Stimulated activated CD8-positive, alpha-beta memory T cell treated with anti-CD3 and anti-CD28 coated beads, Interleukin-2, amount 100 ng/mL, for 1 hour (primary cell): Measurements from ENCODE around the gene ARHGEF28.

Experiments used
- DNase-seq, 2 donors: peaks; one replicate each; pipeline ENCODE4 v3.0.0-alpha.2; 2020; ENCODE audit warnings: low read depth in 2 of 2

The ARHGEF28 gene

GRCh38 chr5:73654171-73654811 lies 28.3 kb downstream of the ARHGEF28 start:
- no peak for DNase-seq

- no peak for DNase-seq
Observed at GRCh38 chr5:73654819-73655318, 28.9 kb downstream of the ARHGEF28 start.

- DNase-seq, result no peak
Observed at GRCh38 chr5:73655521-73656160, 29.6 kb downstream of the ARHGEF28 start.

GRCh38 chr5:73661753-73662152 lies 35.8 kb downstream of the ARHGEF28 start:
- DNase-seq, result no peak

GRCh38 chr5:73663161-73663859 lies 37.3 kb downstream of the ARHGEF28 start:
- DNase-seq, result no peak

GRCh38 chr5:73663860-73664240 lies 37.9 kb downstream of the ARHGEF28 start:
- DNase-seq, result no peak

GRCh38 chr5:73664796-73665195 lies 38.8 kb downstream of the ARHGEF28 start:
- DNase-seq, result no peak

GRCh38 chr5:73666891-73667290 lies 40.9 kb downstream of the ARHGEF28 start:
- DNase-seq, result no peak

- DNase-seq, result no peak
Observed at GRCh38 chr5:73668017-73668416, 42.0 kb downstream of the ARHGEF28 start.

- no peak for DNase-seq
Observed at GRCh38 chr5:73668486-73669111, 42.6 kb downstream of the ARHGEF28 start.

GRCh38 chr5:73670731-73671130 lies 44.7 kb downstream of the ARHGEF28 start:
- DNase-seq, result no peak

- DNase-seq, result no peak
Observed at GRCh38 chr5:73672132-73672531, 46.1 kb downstream of the ARHGEF28 start.

- no peak for DNase-seq
Observed at GRCh38 chr5:73673161-73673591, 47.2 kb downstream of the ARHGEF28 start.

- no peak for DNase-seq
Observed at GRCh38 chr5:73674669-73675004, 48.6 kb downstream of the ARHGEF28 start.

GRCh38 chr5:73678322-73678740 lies 52.3 kb downstream of the ARHGEF28 start:
- no peak for DNase-seq

GRCh38 chr5:73678807-73679206 lies 52.8 kb downstream of the ARHGEF28 start:
- no peak for DNase-seq

- DNase-seq, result no peak
Observed at GRCh38 chr5:73682176-73682575, 56.2 kb downstream of the ARHGEF28 start.

- DNase-seq, result no peak
Observed at GRCh38 chr5:73684691-73685090, 58.7 kb downstream of the ARHGEF28 start.

GRCh38 chr5:73686912-73687311 lies 60.9 kb downstream of the ARHGEF28 start:
- DNase-seq, result no peak

GRCh38 chr5:73687357-73687756 lies 61.4 kb downstream of the ARHGEF28 start:
- DNase-seq, result no peak

- DNase-seq, result no peak
Observed at GRCh38 chr5:73690015-73690414, 64.0 kb downstream of the ARHGEF28 start.

GRCh38 chr5:73691302-73692080 lies 65.5 kb downstream of the ARHGEF28 start:
- DNase-seq, result no peak
